Neural progenitor cell (in vitro differentiated cells): Measurements from ENCODE around the gene SCFD2. TPM values are rescaled to one million over a fixed set of nuclear protein-coding genes. Genes with fewer than 3 reads are reported as not detected.

Source experiments
- DNase-seq: peaks from one replicate; pipeline ENCODE4 v3.0.0-alpha.2; 2016; ENCODE audit warnings: low spot score
- H2AFZ ChIP-seq: fragments of 200-600 bp; sonication (generic); replicated peaks from 2 replicates; pipeline ENCODE4 v1.6.1; 2016; ENCODE audit warnings: antibody characterized with exemption
- H3F3A ChIP-seq: fragments of 200-600 bp; sonication (generic); 2 replicates; pipeline ENCODE4 v1.6.1; 2016; ENCODE audit warnings: antibody characterized with exemption, low read depth
- H3K27ac ChIP-seq: fragments of 200-600 bp; sonication (generic); 2 replicates; pipeline ENCODE4 v1.5.1; 2016; ENCODE audit warnings: mild to moderate bottlenecking
- H3K27me3 ChIP-seq: fragments of 200-600 bp; sonication (generic); 2 replicates; pipeline ENCODE4 v1.6.1; 2016; ENCODE audit warnings: mild to moderate bottlenecking, moderate library complexity
- H3K36me3 ChIP-seq: fragments of 200-600 bp; sonication (generic); 2 replicates; pipeline ENCODE4 v1.5.1; 2016
- H3K4me1 ChIP-seq: fragments of 200-600 bp; sonication (generic); 2 replicates; pipeline ENCODE4 v1.6.1; 2016; ENCODE audit warnings: mixed run types
- H3K4me2 ChIP-seq: fragments of 200-600 bp; sonication (generic); 2 replicates; pipeline ENCODE4 v1.6.1; 2016
- H3K4me3 ChIP-seq: fragments of 200-600 bp; sonication (generic); 2 replicates; pipeline ENCODE4 v1.5.1; 2016
- H3K79me2 ChIP-seq: fragments of 200-600 bp; sonication (generic); 2 replicates; pipeline ENCODE4 v1.6.1; 2016; ENCODE audit warnings: low read depth
- H3K9ac ChIP-seq: fragments of 200-600 bp; sonication (generic); 2 replicates; pipeline ENCODE4 v1.6.1; 2016
- H3K9me3 ChIP-seq: fragments of 200-600 bp; sonication (generic); 2 replicates; pipeline ENCODE4 v1.5.1; 2016; ENCODE audit warnings: low read depth
- H4K20me1 ChIP-seq: fragments of 200-600 bp; sonication (generic); 2 replicates; pipeline ENCODE4 v1.6.1; 2016; ENCODE audit warnings: low read depth
- H3K27ac Mint-ChIP-seq: 3 replicates; pipeline ENCODE4 v1.8.0; 2021; ENCODE audit warnings: mixed read lengths
- H3K27me3 Mint-ChIP-seq: 2 replicates; pipeline ENCODE4 v1.8.0; 2022; ENCODE audit warnings: low read depth, mild to moderate bottlenecking, inconsistent platforms, moderate library complexity, mixed read lengths; ENCODE audit not compliant: insufficient read depth
- H3K36me3 Mint-ChIP-seq: 3 replicates; pipeline ENCODE4 v1.8.0; 2021; ENCODE audit warnings: mixed read lengths
- H3K4me1 Mint-ChIP-seq: 3 replicates; pipeline ENCODE4 v1.8.0; 2021; ENCODE audit warnings: mixed read lengths
- H3K4me3 Mint-ChIP-seq: 3 replicates; pipeline ENCODE4 v1.8.0; 2021; ENCODE audit warnings: mild to moderate bottlenecking, moderate library complexity, mixed read lengths
- H3K9me3 Mint-ChIP-seq: 3 replicates; pipeline ENCODE4 v1.8.0; 2020; ENCODE audit warnings: mixed read lengths
- EZH2 ChIP-seq: fragments of 200-600 bp; sonication (generic); IDR thresholded peaks from 2 replicates; pipeline ENCODE4 v1.6.1; 2017; ENCODE audit warnings: antibody characterized with exemption, mild to moderate bottlenecking, moderate library complexity
- EZH2phosphoT487 ChIP-seq: fragments of 200-600 bp; sonication (generic); IDR thresholded peaks from 2 replicates; pipeline ENCODE4 v1.6.1; 2017; ENCODE audit warnings: antibody characterized with exemption
- total RNA-seq: library from RNA; depleted of rRNA; stranded (reverse); fragments of >200 nt; gene quantifications from 2 replicates; pipeline ENCODE4 v1.2.3, GENCODE V29; 2015; ENCODE audit warnings: low replicate concordance
- TF ChIP-seq, protein P1 (sequence below): fragments of 200-600 bp; sonication (generic); IDR thresholded peaks from 2 replicates; pipeline ENCODE4 v1.5.1; 2017; ENCODE audit warnings: antibody characterized with exemption, mild to moderate bottlenecking

Gene SCFD2
- total RNA-seq, 1 donor from 2014 or later: 4.8 TPM

DNA sequence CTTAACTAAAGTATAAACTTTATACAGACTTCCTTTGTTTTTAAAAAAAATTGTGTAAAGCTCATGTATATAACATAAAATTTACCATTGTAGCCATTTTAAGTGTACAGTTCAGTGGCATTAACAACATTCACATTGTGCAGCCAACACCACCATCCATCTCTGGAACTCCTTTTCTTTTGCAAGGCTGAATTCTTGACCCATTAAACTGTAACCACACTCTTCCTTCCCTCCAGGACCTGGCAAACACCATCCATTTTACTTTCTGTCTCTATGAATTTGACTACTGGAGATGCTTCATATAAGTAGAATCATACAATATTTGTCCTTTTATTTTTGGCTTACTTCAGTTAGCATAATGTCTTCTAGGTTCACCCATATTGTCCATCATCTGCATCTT, 399.1 kb downstream of the SCFD2 start:
- DNase-seq: no peak
- H3K27ac Mint-ChIP-seq: no peak overlapping the region
- H3K9ac ChIP-seq: no peak overlapping the region
- H3K79me2 ChIP-seq: no peaks in the 10 kb centered on the region
- H3K4me1 Mint-ChIP-seq: no peaks in the 10 kb centered on the region
- no peak overlapping the region for H3K27ac ChIP-seq
- no peaks in the 10 kb centered on the region for H4K20me1 ChIP-seq
- H3K9me3 Mint-ChIP-seq: peaks cover 11% of the 10 kb centered on the region
- H3K9me3 ChIP-seq: no peaks in the 10 kb centered on the region
- H3K4me3 Mint-ChIP-seq: no peak overlapping the region
- no peaks in the 10 kb centered on the region for H3K4me1 ChIP-seq
- no peak overlapping the region for H3K4me3 ChIP-seq
- no peak overlapping the region for H2AFZ ChIP-seq
- H3K36me3 ChIP-seq: no peaks in the 10 kb centered on the region
- H3K27me3 Mint-ChIP-seq: no peaks in the 10 kb centered on the region
- no peaks in the 10 kb centered on the region for H3K27me3 ChIP-seq
- H3K36me3 Mint-ChIP-seq: no peaks in the 10 kb centered on the region
- no peak overlapping the region for H3K4me2 ChIP-seq
- H3F3A ChIP-seq: no peaks in the 10 kb centered on the region
- TF ChIP-seq, protein P1, sequence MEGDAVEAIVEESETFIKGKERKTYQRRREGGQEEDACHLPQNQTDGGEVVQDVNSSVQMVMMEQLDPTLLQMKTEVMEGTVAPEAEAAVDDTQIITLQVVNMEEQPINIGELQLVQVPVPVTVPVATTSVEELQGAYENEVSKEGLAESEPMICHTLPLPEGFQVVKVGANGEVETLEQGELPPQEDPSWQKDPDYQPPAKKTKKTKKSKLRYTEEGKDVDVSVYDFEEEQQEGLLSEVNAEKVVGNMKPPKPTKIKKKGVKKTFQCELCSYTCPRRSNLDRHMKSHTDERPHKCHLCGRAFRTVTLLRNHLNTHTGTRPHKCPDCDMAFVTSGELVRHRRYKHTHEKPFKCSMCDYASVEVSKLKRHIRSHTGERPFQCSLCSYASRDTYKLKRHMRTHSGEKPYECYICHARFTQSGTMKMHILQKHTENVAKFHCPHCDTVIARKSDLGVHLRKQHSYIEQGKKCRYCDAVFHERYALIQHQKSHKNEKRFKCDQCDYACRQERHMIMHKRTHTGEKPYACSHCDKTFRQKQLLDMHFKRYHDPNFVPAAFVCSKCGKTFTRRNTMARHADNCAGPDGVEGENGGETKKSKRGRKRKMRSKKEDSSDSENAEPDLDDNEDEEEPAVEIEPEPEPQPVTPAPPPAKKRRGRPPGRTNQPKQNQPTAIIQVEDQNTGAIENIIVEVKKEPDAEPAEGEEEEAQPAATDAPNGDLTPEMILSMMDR: no peak
- no peak for TF ChIP-seq EZH2
- no peak for TF ChIP-seq EZH2phosphoT487

DNA sequence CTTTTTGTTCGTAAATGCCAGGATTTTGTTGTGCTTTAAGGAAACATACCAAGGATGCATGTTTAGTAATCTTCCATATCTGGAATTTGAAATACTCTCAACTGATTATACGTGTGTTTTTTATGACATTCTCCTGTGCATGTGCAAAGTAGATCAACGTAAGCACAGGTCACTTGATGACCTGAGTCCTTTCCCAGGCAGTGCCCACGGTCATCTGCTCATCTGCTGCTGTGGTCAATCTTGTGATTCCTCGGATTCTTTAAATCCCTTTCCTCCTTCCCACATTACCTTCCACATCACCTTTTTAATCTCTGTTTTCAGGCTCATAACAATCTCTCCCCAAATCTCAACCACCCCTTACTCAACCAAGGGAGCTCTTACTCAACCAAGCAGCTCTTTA, 399.7 kb downstream of the SCFD2 start:
- no peaks in the 10 kb centered on the region for H3K4me1 Mint-ChIP-seq
- no peaks in the 10 kb centered on the region for H3K79me2 ChIP-seq
- no peak overlapping the region for H3K27ac Mint-ChIP-seq
- H3F3A ChIP-seq: no peaks in the 10 kb centered on the region
- no peak overlapping the region for H2AFZ ChIP-seq
- no peak overlapping the region for H3K27ac ChIP-seq
- H3K4me1 ChIP-seq: no peaks in the 10 kb centered on the region
- no peak overlapping the region for H3K4me3 Mint-ChIP-seq
- H3K4me2 ChIP-seq: no peak overlapping the region
- peaks cover 10% of the 10 kb centered on the region for H3K9me3 Mint-ChIP-seq
- no peaks in the 10 kb centered on the region for H4K20me1 ChIP-seq
- no peaks in the 10 kb centered on the region for H3K27me3 ChIP-seq
- H3K27me3 Mint-ChIP-seq: no peaks in the 10 kb centered on the region
- H3K36me3 ChIP-seq: no peaks in the 10 kb centered on the region
- TF ChIP-seq EZH2 (no peak), EZH2phosphoT487 (no peak)
- TF ChIP-seq, protein P1: no peak
- no peak overlapping the region for H3K4me3 ChIP-seq
- no peak for DNase-seq
- no peaks in the 10 kb centered on the region for H3K36me3 Mint-ChIP-seq
- no peak overlapping the region for H3K9ac ChIP-seq
- H3K9me3 ChIP-seq: no peaks in the 10 kb centered on the region

DNA sequence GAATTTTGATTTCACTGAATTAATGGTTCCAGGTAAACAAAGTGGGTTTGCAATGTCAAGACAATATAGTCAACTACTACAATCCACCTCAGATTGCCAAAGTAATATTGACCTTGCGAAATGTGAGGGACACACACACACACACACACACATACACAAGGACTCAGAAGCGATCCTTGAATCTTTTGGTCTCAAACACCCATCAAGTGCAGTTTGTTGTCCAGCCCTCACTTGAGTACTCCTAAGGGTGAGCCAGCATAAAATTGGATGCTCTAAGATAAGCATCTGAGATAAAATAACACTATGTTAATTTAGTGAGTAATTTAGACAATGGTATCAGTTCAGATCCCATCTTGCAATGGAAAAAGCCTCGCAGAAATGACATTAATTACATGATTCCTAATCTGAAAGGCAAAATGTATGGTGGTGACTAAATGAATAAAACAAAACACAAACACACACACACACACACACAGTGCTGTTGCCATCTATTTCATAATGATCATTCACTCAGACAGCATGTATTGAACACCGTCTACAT, 401.2 kb downstream of the SCFD2 start:
- no peak overlapping the region for H3K9ac ChIP-seq
- peaks cover 7% of the 10 kb centered on the region for H3K4me1 Mint-ChIP-seq
- H3K4me1 ChIP-seq: no peaks in the 10 kb centered on the region
- H3K27me3 Mint-ChIP-seq: no peaks in the 10 kb centered on the region
- no peaks in the 10 kb centered on the region for H3K36me3 ChIP-seq
- H3K4me3 Mint-ChIP-seq: no peak overlapping the region
- no peaks in the 10 kb centered on the region for H3K36me3 Mint-ChIP-seq
- no peak overlapping the region for H2AFZ ChIP-seq
- DNase-seq: no peak
- H3K9me3 Mint-ChIP-seq: peaks cover 8% of the 10 kb centered on the region
- no peaks in the 10 kb centered on the region for H4K20me1 ChIP-seq
- no peaks in the 10 kb centered on the region for H3F3A ChIP-seq
- H3K27me3 ChIP-seq: no peaks in the 10 kb centered on the region
- H3K79me2 ChIP-seq: no peaks in the 10 kb centered on the region
- no peak overlapping the region for H3K27ac Mint-ChIP-seq
- H3K9me3 ChIP-seq: no peaks in the 10 kb centered on the region
- no peak overlapping the region for H3K4me3 ChIP-seq
- no peak overlapping the region for H3K27ac ChIP-seq
- H3K4me2 ChIP-seq: no peak overlapping the region
- TF ChIP-seq, protein P1: no peak
- TF ChIP-seq EZH2 (no peak), EZH2phosphoT487 (no peak)
